D721Med (cell line): ENCODE measurements around the gene CRK.
"Not testable (repeated sequence)": the region's sequence is repeated elsewhere in the genome, so short reads cannot be mapped to it uniquely, and the experiment has no call there.

Source experiments
- DNase-seq: peaks from one replicate; pipeline ENCODE4 v3.0.0; 2011; ENCODE audit warnings: low spot score; ENCODE audit not compliant: insufficient read length
- FAIRE-seq: peaks from 2 replicates; lab custom pipeline; 2011; peaks lifted over from hg19 to GRCh38; lab: Jason Lieb, UNC
- TF ChIP-seq, protein P1 (sequence below): IDR thresholded peaks from 2 replicates; pipeline ENCODE4 v1.5.1; 2012; ENCODE audit warnings: mild to moderate bottlenecking, control low read depth; ENCODE audit not compliant: insufficient read depth; ENCODE audit errors: missing control alignments

CRK gene

DNA sequence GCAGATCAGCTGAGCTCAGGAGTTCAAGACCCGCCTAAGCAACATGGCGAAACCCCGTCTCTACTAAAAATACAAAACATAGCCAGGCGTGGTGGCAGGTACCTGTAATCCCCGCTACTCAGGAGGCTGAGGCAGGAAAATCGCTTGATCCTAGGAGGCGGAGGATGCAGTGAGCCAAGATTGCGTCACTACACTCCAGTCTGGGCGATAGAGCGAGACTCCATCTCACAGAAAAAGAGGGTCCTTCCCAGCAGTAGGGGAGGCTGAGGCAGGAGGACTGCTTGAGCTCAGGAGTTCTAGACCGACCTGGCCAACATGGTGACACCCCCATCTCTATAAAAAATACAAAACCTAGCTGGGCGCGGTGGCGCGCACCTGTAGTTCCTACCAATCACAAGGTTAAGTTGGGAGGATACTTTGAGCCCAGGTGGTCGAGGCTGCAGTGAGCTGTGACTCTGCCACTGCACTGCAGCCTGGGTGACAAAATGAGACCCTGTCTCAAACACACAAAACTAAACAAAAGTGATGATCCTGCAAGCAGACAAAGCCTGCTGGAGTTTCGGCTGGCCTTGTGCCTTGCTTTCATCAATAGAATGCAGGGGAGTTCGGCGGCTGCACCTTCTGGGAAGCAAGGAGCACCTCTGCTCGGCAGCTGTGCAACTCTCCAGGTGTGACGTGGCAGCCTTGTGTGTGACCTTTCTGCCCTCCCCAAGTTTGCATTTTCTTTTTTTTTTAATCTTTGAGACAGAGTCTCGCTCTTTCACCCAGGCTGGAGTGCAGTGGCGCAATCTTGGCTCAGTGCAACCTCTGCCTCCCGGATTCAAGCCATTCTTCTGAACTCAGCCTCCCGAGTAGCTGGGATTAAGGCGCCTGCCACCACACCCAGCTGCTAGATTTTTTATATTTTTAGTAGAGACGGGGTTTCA, 43.6 kb downstream of the CRK start:
- DNase-seq: no peak
- no peak for FAIRE-seq
- TF ChIP-seq, protein P1, sequence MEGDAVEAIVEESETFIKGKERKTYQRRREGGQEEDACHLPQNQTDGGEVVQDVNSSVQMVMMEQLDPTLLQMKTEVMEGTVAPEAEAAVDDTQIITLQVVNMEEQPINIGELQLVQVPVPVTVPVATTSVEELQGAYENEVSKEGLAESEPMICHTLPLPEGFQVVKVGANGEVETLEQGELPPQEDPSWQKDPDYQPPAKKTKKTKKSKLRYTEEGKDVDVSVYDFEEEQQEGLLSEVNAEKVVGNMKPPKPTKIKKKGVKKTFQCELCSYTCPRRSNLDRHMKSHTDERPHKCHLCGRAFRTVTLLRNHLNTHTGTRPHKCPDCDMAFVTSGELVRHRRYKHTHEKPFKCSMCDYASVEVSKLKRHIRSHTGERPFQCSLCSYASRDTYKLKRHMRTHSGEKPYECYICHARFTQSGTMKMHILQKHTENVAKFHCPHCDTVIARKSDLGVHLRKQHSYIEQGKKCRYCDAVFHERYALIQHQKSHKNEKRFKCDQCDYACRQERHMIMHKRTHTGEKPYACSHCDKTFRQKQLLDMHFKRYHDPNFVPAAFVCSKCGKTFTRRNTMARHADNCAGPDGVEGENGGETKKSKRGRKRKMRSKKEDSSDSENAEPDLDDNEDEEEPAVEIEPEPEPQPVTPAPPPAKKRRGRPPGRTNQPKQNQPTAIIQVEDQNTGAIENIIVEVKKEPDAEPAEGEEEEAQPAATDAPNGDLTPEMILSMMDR: no peak

DNA sequence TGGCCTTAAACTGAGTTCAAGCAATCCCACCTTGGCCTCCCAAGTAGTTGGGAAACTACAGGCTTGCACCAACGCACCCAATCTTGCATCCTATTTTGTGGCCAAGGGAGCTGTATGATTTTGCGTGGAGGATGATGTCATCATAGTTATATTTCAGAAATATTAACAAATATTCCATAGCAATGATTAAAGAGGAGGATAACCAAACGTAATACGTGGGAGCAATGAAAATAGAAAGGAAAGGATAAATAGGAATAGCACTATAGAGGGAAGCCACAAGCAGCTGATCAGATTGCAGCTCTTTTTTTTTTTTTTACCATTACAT, 53.8 kb downstream of the CRK start:
- FAIRE-seq (no peak), DNase-seq (no peak)
- TF ChIP-seq, protein P1: no peak

DNA sequence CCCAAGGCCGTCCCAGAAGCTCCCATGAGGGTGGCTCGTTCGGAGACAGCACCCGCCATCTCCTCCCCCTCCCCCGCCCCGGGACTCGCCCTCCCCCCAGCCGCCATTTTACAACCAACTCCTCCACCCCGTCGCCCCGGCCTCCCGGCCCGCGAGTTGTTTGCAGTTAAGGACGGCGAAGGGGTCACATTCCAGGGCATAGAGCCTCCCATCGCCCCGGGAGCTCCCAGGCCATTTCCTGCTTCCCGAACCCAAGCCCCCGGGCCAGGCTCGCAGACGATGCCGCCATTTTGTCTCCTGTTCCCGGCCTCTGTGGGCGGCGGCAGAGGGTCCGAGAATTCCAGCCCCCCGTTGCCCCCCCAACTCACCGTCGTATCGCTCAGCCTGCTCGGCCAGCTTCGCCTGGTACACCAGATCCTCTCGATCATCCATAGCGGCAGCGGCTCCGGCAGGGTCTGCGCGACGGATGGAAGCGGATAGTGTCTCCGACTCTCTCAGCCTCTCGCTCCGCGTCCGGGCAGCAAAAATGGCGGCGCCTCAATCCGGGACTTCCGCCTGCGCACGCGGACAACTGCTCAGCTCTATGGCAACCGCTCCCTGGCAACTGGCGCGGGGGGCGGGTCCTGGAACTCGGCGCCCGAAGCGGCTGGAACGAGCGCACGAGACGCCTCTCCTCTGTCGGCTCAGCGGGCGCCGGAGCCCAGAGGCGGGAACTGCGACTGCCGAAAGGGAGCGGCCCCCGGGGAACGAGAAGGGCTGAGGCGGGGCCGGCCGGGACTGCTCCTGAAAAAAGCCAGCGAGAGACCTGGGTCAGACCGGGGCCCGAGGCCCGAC, 56.1 kb downstream of the CRK start, which contains the start of gene YWHAE:
YWHAE (minus strand) TSS at position 544 of the 834 bp plus-strand sequence; CDS start at position 432, 112 bp downstream.
- peak; percentile 86 for DNase-seq
- TF ChIP-seq, protein P1: no peak

DNA sequence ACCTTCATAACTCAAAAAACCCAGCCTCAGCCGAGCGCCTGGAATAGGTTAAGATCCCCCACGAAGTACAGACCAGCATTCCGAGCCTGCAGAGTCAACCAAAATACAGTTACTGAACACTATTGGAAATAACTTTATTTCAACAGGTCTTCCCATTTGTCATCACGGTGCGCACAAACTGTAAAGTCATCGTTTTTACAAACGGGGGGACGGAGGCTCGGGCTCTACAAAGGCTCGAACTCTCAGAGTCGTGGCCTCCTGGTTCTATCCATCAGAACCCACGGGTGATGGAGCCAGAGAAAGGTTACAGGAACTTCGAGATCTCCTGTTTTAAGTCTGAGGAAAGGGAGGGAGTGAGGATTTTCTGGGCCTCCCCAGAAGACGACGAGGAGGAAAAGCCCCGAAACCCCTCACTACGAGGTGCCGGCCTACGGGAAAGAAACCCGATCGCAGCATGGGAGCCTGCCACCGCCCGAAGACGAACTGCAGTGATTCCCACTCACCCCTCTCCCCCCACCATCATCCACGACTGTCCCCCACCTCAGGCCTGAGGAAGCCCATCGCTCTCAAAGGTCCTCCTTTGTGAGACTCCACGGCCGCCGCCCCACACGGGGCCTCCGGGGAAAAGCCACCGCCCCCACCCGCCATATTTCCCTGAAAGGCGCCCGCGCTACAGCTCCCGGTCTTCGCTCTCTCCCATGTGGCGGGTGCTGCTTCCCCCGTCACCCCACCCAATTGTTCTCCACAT, 56.9 kb downstream of the CRK start:
- TF ChIP-seq, protein P1: no peak
- FAIRE-seq: no peak
- no peak for DNase-seq

More for the DNA sequence above, 56.1 kb downstream of the CRK start, which contains the start of gene YWHAE:
- FAIRE-seq: no peak

DNA sequence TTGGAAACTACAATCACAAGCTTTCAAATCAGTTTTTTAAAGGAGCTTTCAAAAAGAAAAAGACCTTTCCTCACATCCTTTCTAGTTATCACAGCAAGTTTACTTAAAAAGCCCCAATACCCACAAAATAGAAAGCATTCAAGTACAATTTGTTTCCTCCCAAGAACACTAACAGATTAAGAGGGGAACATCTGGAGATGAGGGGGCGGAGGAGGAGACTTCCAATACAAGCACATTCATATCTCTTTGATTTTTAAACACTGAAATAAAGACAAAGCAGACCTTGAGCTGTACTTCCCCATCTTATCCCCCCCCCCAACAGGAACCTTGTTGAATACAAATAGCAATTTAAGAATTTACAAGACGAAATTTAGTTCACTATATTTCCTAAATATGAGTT, 58.0 kb downstream of the CRK start:
- FAIRE-seq (no peak), DNase-seq (no peak)
- TF ChIP-seq, protein P1: no peak

DNA sequence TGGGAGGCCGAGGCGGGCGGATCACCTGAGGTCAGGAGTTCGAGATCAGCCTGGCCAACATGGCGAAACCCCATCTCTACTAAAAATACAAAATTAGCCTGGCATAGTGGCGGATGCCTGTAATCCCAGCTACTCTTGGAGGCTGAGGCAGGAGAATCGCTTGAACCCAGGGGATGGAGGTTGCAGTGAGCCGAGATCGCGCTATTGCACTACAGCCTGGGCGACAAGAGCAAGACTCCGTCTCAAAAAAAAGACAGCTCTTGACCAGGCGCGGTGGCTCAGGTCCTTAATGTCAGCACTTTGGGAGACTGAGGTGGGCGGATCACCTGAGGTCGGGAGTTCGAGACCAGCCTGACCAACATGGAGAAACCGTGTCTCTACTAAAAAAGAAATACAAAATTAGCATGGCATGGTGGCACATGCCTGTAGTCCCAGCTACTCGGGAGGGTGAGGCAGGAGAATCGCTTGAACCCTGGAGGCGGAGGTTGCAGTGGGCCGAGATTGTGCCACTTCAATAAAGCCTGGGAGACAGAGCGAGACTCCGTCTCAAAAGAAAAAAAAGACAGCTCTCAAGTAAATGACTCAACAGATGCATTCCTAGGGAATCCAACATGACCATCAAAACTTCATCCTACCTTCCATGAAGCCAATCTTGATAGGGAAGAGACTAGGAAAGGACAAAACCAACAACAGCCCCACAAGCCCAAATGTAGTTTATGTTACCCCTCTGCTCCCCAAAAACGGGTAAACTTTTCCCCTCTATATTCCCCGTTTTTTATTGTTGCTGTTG, 60.0 kb downstream of the CRK start:
- FAIRE-seq, DNase-seq: not testable (repeated sequence)

DNA sequence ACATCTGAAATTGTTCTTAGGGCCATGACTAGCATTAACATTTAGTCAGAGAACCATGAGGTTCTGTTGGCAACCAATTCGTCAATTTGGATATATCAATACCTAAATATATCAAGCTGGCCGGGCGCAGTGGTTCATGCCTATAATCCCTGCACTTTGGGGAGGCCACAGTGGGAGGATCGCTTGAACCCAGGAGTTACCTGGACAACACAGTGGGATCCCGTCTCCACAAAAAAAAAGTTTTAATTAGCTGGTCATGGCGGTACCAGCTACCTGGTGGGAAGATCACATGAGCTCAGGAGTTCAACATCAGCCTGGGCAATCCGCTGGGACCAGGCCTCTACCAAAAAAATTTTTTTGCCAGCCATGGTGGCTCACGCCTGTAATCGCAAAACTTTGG, 64.5 kb downstream of the CRK start:
- FAIRE-seq (no peak), DNase-seq (no peak)
- TF ChIP-seq, protein P1: no peak
